Mononuclear cell (primary cell): ENCODE results near the gene CSKMT. TPM values are rescaled to one million over a fixed set of nuclear protein-coding genes. Genes with fewer than 3 reads are reported as not detected.
"Not testable (repeated sequence)": the region's sequence is repeated elsewhere in the genome, so short reads cannot be mapped to it uniquely, and the experiment has no call there.

ENCODE experiments used
- H3K27me3 ChIP-seq: 2 replicates; pipeline ENCODE4 v1.6.0; 2011; ENCODE audit warnings: low read length, control low read depth; ENCODE audit not compliant: insufficient read depth
- H3K4me1 ChIP-seq: 2 replicates; pipeline ENCODE4 v1.5.1; 2011; ENCODE audit warnings: mild to moderate bottlenecking, low read length, control low read depth; ENCODE audit not compliant: insufficient read depth
- H3K4me3 ChIP-seq: 2 replicates; pipeline ENCODE4 v1.5.1; 2011; ENCODE audit warnings: mild to moderate bottlenecking, low read length, moderate library complexity
- H3K9me3 ChIP-seq: 2 replicates; pipeline ENCODE4 v1.5.1; 2011; ENCODE audit warnings: low read depth, mild to moderate bottlenecking, control low read depth, low read length
- total RNA-seq: library from RNA; depleted of rRNA; stranded (reverse); fragments of >200 nt; gene quantifications from one replicate; pipeline ENCODE4 v1.2.3, GENCODE V29; 2012

Gene CSKMT
- total RNA-seq, 1 donor = 58.0 TPM

DNA sequence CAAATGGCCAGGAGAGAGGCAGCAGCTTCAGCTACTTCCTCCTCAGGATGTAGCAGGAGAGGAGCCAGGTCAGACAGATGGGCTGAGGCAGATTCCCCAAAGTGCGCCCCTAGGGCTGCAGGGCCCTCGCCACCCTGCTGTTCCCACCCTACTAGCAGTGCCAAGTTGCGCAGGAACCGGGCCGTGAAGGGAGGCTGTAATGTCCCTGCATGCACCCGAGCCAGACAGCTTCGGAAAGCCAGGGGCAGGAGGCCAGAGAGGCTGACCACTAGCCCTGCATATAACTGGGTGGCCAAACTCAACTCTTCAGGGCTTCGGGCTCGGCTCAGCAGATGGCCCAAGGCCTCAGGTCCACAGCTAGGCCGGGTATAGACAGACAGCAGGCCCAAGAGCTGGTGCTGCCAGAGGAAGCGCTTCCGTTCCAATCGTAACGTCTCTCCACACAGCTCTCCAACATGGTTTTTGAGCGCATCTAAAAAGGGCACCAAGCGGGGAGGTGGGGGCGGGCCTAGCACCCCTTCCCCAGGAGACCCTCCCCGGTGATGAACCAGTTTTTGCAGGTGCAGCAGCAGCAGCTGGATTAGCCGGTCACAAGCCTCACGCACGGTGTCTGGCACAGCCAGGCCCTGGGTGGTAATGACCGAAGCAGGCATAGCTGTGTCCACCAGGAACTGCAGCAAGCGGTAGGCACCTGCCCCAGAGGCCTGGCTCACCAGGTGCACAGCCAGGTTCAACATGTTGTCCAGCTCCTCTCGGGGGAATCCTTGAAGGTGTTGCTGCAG lies 16.7 kb upstream of the CSKMT start:
- Histone ChIP-seq H3K4me3 (no peak overlapping the region), H3K9me3 (no peaks in the 10 kb centered on the region), H3K27me3 (no peaks in the 10 kb centered on the region), H3K4me1 (peaks cover 41% of the 10 kb centered on the region)

DNA sequence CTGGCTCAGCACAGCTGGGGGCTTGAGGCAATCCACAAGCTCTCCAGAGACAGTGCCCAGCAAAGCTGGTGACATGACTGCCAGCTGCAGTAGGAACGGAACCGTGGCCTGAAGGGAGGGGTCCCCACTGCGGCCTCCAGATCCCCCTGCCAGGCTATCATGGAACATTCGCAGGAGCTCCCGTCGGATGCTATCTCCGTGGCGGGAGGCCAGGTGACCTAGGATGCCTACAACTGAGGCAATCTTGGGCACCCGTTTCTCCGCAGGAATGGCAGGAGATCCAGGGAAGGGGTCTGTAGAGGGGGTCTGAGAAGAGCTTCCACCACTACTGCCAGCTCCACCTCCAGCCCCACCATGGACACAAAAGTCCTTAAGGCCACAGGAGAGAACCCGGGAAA lies 16.1 kb upstream of the CSKMT start:
- no peak overlapping the region for H3K4me3 ChIP-seq
- H3K27me3 ChIP-seq = no peaks in the 10 kb centered on the region
- no peaks in the 10 kb centered on the region for H3K9me3 ChIP-seq
- peaks cover 41% of the 10 kb centered on the region for H3K4me1 ChIP-seq

DNA sequence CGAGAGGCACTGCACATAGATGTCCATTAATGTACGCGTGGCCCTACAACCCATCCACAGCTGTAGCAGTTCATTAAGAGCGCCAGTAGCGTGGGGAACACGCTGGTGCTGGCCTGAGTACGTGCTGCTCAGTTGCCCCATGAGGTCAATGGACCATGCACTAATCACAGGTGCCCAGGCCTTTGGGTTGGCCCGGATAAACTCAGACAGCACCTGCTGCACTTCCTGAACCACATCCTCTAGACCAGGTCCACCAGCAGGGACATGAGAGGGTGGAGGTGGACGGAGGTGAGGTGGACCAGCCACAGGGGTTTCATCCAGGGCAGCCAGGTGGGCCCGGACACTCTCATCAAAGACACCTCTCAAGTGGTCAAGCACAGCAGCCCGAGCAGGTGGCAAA lies 15.6 kb upstream of the CSKMT start:
- peaks cover 42% of the 10 kb centered on the region for H3K4me1 ChIP-seq
- H3K9me3 ChIP-seq = no peaks in the 10 kb centered on the region
- H3K27me3 ChIP-seq = no peaks in the 10 kb centered on the region
- H3K4me3 ChIP-seq = no peak overlapping the region

DNA sequence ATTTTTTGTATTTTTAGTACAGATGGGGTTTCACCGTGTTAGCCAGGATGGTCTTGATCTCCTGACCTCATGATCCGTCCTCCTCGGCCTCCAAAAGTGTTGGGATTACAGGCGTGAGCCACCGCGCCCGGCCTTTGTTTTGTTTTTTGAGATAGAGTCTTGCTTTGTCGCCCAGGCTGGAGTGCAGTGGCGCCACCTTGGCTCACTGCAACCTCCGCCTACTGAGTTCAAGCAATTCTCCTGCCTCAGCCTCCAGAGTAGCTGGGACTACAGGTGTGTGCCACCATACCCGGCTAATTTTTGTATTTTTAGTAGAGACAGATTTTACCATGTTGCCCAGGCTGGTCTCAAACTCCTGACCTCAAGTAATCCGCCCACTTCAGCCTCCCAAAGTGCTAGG lies 14.8 kb upstream of the CSKMT start:
- H3K4me3 ChIP-seq, H3K9me3 ChIP-seq, H3K27me3 ChIP-seq: not testable (repeated sequence)
- H3K4me1 ChIP-seq = peaks cover 34% of the 10 kb centered on the region

DNA sequence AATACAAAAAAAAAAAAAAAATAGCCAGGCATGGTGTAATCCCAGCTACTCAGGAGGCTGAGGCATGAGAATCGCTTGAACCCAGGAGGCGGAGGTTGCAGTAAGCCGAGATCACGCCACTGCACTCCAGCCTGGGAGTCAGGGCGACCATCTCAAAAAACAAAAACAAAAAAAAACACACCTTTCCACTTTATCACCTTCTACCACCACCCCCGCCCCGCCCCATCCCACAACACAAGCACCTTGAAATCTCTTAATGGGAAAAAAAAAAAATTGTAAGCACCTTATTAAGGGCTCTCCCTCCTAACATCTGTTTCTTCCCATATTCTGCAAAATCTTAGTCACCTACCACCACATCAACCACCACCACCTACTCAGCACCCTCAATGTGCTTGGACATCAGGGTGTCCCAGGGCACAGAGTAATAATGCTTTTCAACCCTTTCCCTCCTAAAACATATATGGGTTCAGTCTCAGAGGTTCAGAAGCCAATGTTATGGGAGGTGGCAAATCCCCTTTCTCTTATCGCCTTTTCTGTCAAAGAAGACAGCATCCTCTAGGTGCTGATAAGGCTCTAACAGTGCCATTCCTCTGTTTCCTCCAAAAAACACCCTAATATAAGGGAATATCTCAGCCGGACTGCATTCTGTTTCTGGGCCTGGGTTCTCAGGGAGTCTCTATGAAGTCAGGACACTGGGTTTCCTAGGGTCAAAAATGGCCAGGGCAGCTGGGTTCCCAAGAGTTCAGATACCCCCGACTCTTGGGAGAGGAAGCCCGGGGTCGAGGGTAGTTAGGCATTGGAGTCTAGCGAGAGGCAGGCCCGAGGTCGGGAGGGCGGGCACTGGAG lies 12.7 kb upstream of the CSKMT start:
- Histone ChIP-seq H3K27me3 (no peaks in the 10 kb centered on the region), H3K4me3 (peak overlapping the region; percentile 89), H3K9me3 (no peaks in the 10 kb centered on the region), H3K4me1 (peaks cover 20% of the 10 kb centered on the region)

DNA sequence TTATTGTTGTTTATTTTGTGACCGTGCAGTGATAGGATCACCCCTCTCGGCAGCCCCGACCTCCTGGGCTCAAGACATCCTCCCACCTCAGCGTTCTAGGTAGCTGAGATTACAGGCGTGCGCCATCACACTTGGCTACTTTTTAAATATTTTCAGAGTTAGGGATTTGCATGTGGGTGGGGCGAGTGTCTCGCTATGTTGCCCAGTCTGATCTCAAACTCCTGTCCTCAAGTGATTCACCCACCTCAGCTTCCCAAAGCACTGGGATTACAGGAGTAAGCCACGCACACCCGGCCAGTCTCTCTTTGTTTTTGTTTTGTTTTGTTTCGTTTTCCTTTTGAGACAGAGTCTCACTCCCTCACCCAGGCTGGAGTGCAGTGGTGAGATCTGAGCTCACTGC lies 10.8 kb upstream of the CSKMT start:
- Histone ChIP-seq H3K9me3 (no peaks in the 10 kb centered on the region), H3K4me1 (peaks cover 20% of the 10 kb centered on the region), H3K27me3 (no peaks in the 10 kb centered on the region), H3K4me3 (no peak overlapping the region)

DNA sequence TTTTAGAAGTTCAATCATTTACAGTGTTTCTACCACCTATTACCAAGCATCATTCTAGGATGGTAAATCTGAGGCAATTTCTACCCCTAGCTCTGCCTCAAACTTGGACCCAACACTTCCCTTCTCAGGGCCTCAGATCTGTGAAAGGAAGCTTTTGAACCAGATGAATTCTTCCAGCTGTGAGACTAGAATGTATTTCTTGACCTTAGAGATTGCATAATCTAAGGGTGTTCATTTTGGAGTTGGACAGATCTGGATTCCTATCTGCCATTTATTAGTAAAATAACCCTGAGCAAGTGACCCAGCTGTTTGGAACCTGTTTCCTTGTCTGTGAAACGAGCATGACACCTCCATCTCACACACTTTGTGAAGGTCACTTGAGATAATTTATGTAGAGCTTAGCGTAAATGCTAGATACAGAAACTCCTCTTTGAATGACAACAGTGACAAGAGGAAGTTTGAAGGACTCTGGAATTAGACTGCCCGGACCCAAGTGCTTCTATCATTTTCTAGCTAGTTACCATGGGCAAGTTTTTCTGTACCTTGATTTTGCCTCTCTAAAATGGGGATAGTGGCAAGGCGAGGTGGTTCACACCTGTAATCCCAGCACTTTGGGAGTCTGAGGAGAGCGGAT lies 8.2 kb upstream of the CSKMT start:
- Histone ChIP-seq H3K9me3 (no peaks in the 10 kb centered on the region), H3K4me1 (peaks cover 14% of the 10 kb centered on the region), H3K4me3 (no peak overlapping the region), H3K27me3 (no peaks in the 10 kb centered on the region)

DNA sequence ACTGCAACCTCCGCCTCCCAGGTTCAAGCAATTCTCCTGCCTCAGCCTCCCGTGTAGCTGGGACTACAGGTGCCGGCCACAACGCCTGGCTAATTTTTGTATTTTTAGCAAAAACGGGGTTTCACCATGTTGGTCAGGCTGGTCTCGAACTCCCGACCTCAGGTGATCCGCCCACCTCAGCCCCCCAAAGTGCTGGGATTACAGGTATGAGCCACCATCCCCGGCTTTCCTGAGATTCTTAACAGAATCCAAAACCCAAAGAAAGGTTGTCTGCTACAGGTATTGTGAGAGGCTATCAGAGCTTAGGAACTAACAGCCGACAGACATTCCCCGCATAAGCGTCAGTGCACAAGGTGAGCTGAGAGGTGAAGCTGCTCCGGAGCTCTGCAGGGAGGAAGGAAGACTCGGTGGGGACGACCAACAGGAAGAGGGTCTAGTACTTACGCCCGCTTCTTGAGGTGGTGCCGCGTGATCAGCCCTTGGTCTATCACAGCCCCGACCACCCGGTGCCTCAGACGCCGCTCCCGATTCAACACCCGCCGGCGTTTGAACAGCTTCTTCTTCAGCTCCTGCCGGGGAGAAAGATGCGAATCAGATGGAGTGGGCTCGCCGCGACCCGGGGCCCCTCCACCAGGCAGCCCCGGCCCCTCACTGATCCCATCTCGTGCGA lies 572 bp upstream of the CSKMT start:
- Histone ChIP-seq H3K27me3 (no peaks in the 10 kb centered on the region), H3K4me3 (peak overlapping the region; percentile 95), H3K4me1 (peaks cover 40% of the 10 kb centered on the region), H3K9me3 (no peaks in the 10 kb centered on the region)

DNA sequence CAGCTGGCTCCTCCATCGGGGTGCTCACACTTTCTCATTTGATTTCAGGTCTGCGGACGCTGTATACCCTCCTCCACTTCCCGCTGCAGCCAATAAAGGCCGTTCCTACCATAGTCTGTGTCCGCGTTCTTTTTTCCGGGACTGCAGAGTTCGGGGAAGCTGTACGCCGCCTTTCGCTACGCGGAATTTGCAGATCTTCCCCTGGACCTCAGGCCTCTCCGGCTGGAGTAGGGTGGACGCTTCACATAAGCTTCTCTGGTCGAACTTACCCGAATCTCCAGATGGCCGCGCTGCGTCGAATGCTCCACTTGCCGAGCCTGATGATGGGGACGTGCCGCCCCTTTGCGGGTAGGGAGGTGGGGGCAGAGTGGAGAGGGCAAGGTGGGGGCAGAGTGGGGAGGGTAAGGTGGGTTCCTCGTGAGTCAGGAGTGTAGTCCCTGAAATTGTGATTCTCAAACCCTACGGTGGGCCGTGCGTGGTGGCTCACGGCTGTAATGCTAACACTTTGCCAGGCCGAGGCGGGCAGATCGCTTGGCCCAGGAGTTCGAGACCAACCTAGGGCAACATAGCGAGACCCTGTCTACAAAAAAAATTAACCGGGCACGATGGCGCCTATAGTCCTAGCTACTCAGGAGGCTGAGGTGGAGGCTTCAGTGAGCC lies 617 bp downstream of the CSKMT start:
- Histone ChIP-seq H3K4me1 (peaks cover 44% of the 10 kb centered on the region), H3K4me3 (peak overlapping the region; percentile 95), H3K27me3 (no peaks in the 10 kb centered on the region), H3K9me3 (no peaks in the 10 kb centered on the region)

DNA sequence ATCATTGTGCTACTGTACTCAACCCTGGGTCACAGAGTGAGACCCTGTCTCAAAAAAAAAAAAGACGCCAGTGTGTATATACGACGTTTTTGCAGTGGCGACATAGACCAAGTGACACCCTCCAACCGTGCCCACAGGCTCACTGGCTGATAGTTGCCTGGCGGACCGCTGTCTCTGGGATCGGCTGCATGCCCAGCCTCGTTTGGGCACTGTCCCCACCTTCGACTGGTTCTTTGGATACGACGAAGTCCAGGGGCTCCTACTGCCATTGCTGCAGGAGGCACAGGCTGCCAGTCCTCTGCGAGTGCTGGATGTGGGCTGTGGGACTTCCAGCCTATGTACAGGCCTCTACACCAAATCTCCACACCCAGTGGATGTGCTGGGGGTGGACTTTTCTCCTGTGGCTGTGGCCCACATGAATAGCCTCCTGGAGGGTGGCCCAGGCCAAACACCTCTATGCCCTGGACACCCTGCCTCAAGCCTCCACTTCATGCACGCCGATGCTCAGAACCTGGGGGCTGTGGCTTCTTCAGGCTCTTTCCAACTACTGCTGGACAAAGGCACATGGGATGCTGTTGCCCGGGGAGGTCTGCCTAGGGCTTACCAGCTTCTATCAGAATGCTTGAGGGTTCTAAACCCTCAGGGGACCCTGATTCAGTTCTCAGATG lies 1.3 kb downstream of the CSKMT start:
- H3K4me3 ChIP-seq = peak overlapping the region; percentile 95
- H3K9me3 ChIP-seq = no peaks in the 10 kb centered on the region
- H3K4me1 ChIP-seq = peaks cover 50% of the 10 kb centered on the region
- H3K27me3 ChIP-seq = no peaks in the 10 kb centered on the region

DNA sequence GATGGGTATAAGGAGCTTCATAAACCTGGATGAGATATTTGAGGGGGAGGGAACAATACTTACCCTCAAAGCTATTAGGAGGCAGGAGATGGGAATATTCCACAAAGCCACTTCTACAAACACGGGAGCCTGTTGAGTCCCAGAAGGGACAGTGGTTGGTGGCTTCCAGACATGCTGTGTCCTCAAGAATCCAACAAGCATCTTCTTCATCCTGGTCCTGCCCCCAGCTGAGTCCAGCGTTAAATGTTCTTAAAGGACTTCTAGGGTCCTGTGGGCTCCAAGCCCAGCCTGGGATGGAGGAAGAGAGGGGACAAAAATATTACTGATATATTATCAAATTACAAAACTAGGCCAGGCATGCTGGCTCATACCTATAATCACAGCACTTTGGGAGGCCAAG lies 2.3 kb downstream of the CSKMT start:
- Histone ChIP-seq H3K9me3 (no peaks in the 10 kb centered on the region), H3K4me1 (peaks cover 53% of the 10 kb centered on the region), H3K27me3 (no peaks in the 10 kb centered on the region), H3K4me3 (no peak overlapping the region)

DNA sequence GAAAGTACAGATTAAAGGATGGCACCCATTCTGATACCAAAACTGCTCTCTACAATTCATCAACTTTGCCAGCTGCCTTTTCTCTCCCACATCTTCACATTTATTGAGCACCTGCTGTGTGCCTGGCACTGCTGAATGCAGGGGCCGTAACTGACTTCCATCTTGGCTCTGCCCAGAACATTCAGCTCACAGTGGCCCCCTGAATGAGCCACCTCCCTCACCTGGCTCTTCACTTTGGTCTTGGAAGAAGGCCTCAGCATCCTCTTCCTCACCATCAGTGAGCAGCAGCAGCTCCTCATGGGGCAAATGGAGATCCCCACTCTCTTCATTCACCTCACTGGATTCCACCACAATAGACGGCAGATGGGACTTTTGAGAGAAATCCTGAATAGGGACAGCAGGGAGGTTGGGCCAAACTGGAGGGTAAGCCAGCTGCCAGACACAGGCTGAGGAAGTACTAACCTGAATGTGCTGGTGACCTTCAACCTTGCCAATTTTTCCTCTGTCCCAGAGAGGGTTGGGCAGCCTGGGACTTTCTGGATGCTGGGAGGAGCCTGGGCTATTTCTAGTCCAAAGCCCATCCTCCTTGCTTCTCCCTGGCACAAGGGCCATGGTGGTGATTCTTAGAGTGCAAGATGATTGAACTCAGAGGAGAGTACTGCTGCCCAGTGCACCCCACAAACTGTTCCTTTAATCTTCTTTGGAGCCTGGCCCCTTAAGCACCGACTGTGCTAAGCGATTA lies 4.5 kb downstream of the CSKMT start:
- H3K4me3 ChIP-seq = no peak overlapping the region
- H3K9me3 ChIP-seq = no peaks in the 10 kb centered on the region
- H3K4me1 ChIP-seq = peaks cover 51% of the 10 kb centered on the region
- no peaks in the 10 kb centered on the region for H3K27me3 ChIP-seq

DNA sequence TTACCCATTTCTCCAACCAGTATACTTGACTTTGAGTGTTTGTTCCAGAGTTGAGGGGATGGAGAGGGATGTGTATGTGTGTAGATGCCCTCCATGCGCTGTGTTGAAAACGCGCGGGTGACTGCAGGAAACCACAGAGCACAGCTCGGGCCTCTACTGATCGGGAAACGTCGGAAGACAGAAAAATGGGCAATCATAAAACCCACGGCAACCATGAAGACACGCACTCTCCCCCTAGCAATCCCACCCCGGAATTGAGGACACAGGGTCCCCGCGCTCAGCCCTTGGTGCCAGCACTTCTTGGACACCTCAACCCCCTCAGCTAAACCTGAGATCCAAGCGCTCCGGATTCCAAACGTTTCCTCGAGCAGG lies 6.1 kb downstream of the CSKMT start:
- Histone ChIP-seq H3K9me3 (no peaks in the 10 kb centered on the region), H3K27me3 (no peaks in the 10 kb centered on the region), H3K4me1 (peaks cover 42% of the 10 kb centered on the region), H3K4me3 (peak overlapping the region; percentile 94)
